ENCODE data around the gene IKBKG.
"Not testable (repeated sequence)": the region's sequence is repeated elsewhere in the genome, so short reads cannot be mapped to it uniquely, and the experiment has no call there.

- not testable (repeated sequence) for TF ChIP-seq ZNF766 (CRISPR knock-in tag; IDR thresholded peaks at IDR 0.05; ENCODE audit: borderline replicate concordance); SETDB1 (CRISPR knock-in tag; IDR thresholded peaks at IDR 0.05; ENCODE audit: borderline replicate concordance); ZNF7 (CRISPR knock-in tag; IDR thresholded peaks at IDR 0.05); RAD21 (CRISPR knock-in tag; IDR thresholded peaks at IDR 0.05)
- TF ChIP-seq, protein P1, sequence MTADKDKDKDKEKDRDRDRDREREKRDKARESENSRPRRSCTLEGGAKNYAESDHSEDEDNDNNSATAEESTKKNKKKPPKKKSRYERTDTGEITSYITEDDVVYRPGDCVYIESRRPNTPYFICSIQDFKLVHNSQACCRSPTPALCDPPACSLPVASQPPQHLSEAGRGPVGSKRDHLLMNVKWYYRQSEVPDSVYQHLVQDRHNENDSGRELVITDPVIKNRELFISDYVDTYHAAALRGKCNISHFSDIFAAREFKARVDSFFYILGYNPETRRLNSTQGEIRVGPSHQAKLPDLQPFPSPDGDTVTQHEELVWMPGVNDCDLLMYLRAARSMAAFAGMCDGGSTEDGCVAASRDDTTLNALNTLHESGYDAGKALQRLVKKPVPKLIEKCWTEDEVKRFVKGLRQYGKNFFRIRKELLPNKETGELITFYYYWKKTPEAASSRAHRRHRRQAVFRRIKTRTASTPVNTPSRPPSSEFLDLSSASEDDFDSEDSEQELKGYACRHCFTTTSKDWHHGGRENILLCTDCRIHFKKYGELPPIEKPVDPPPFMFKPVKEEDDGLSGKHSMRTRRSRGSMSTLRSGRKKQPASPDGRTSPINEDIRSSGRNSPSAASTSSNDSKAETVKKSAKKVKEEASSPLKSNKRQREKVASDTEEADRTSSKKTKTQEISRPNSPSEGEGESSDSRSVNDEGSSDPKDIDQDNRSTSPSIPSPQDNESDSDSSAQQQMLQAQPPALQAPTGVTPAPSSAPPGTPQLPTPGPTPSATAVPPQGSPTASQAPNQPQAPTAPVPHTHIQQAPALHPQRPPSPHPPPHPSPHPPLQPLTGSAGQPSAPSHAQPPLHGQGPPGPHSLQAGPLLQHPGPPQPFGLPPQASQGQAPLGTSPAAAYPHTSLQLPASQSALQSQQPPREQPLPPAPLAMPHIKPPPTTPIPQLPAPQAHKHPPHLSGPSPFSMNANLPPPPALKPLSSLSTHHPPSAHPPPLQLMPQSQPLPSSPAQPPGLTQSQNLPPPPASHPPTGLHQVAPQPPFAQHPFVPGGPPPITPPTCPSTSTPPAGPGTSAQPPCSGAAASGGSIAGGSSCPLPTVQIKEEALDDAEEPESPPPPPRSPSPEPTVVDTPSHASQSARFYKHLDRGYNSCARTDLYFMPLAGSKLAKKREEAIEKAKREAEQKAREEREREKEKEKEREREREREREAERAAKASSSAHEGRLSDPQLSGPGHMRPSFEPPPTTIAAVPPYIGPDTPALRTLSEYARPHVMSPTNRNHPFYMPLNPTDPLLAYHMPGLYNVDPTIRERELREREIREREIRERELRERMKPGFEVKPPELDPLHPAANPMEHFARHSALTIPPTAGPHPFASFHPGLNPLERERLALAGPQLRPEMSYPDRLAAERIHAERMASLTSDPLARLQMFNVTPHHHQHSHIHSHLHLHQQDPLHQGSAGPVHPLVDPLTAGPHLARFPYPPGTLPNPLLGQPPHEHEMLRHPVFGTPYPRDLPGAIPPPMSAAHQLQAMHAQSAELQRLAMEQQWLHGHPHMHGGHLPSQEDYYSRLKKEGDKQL (CRISPR knock-in tag; IDR thresholded peaks at IDR 0.05; ENCODE audit: low read depth): not testable (repeated sequence)
- TF ChIP-seq, protein P2, sequence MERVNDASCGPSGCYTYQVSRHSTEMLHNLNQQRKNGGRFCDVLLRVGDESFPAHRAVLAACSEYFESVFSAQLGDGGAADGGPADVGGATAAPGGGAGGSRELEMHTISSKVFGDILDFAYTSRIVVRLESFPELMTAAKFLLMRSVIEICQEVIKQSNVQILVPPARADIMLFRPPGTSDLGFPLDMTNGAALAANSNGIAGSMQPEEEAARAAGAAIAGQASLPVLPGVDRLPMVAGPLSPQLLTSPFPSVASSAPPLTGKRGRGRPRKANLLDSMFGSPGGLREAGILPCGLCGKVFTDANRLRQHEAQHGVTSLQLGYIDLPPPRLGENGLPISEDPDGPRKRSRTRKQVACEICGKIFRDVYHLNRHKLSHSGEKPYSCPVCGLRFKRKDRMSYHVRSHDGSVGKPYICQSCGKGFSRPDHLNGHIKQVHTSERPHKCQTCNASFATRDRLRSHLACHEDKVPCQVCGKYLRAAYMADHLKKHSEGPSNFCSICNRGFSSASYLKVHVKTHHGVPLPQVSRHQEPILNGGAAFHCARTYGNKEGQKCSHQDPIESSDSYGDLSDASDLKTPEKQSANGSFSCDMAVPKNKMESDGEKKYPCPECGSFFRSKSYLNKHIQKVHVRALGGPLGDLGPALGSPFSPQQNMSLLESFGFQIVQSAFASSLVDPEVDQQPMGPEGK (CRISPR knock-in tag; IDR thresholded peaks at IDR 0.05): not testable (repeated sequence)
- TF ChIP-seq, protein P3, sequence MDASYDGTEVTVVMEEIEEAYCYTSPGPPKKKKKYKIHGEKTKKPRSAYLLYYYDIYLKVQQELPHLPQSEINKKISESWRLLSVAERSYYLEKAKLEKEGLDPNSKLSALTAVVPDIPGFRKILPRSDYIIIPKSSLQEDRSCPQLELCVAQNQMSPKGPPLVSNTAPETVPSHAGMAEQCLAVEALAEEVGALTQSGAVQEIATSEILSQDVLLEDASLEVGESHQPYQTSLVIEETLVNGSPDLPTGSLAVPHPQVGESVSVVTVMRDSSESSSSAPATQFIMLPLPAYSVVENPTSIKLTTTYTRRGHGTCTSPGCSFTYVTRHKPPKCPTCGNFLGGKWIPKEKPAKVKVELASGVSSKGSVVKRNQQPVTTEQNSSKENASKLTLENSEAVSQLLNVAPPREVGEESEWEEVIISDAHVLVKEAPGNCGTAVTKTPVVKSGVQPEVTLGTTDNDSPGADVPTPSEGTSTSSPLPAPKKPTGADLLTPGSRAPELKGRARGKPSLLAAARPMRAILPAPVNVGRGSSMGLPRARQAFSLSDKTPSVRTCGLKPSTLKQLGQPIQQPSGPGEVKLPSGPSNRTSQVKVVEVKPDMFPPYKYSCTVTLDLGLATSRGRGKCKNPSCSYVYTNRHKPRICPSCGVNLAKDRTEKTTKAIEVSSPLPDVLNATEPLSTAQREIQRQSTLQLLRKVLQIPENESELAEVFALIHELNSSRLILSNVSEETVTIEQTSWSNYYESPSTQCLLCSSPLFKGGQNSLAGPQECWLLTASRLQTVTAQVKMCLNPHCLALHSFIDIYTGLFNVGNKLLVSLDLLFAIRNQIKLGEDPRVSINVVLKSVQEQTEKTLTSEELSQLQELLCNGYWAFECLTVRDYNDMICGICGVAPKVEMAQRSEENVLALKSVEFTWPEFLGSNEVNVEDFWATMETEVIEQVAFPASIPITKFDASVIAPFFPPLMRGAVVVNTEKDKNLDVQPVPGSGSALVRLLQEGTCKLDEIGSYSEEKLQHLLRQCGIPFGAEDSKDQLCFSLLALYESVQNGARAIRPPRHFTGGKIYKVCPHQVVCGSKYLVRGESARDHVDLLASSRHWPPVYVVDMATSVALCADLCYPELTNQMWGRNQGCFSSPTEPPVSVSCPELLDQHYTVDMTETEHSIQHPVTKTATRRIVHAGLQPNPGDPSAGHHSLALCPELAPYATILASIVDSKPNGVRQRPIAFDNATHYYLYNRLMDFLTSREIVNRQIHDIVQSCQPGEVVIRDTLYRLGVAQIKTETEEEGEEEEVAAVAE (CRISPR knock-in tag; IDR thresholded peaks at IDR 0.05; ENCODE audit: borderline replicate concordance): not testable (repeated sequence)
Measured at GRCh38 chrX:154552112-154552806, 4.8 kb downstream of the IKBKG start.
